ENCODE measurements around the gene RAB15. TPM values are rescaled to one million over a fixed set of nuclear protein-coding genes. Genes with fewer than 3 reads are reported as not detected.

The RAB15 gene
- polyA plus RNA-seq, 3 donors = 0.09 to 0.14 (median 0.09) TPM

DNA sequence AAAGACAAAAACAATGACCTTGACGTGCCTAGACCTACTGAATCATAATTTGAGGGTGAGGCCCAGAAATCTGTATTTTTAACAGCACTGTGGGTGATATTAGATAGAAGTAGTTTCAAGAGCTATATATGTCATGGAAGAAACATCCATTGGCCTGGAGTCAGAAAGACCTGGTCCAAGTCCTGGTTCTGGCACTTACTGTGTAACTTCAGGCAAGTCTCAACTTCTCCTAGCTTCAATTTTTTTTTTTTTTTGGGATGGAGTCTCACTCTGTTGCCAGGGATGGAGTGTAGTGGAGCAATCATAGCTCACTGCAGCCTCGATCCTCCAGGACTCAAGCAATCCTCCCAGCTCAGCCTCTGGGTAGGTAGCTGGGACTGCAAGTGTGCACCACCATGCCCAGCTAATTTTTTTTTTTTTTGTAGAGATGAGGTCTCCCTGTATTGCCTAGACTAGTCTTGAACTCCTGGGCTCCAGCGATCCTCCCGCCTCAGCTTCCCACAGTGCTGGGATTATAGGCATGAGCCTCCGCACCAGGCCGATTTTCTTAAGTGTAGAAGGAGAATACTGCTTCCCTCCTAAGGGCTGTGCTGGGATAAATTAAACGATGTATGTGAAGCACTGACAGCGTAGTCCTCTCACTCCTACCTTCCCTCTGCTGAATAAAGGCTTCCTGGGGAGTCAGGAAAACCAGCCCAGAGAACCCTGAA, 15.3 kb downstream of the RAB15 start:
- Histone ChIP-seq H3K36me3 (replicated peaks in 1 of 2; ENCODE audit: control insufficient read depth in 1 of 2, insufficient read depth in 2 of 2, low read length in 2 of 2) (no peaks in the 10 kb centered on the region), H3K27me3 (ENCODE audit: control insufficient read depth in 2 of 2, insufficient read depth in 2 of 2, low read length in 2 of 2) (no peaks in the 10 kb centered on the region), H3K9me3 (replicated peaks in 1 of 2; ENCODE audit: control insufficient read depth in 1 of 2, insufficient read depth in 1 of 2, low read length in 2 of 2) (no peaks in the 10 kb centered on the region), H4K20me1 (ENCODE audit: insufficient read depth, low read length) (no peaks in the 10 kb centered on the region), H3K79me2 (ENCODE audit: insufficient read depth, low read length) (no peaks in the 10 kb centered on the region), H3K27ac (ENCODE audit: low read depth in 1 of 2, low read length in 2 of 2) (no peak overlapping the region), H2AFZ (ENCODE audit: insufficient read depth, low read depth, low read length, poor library complexity, severe bottlenecking) (no peak overlapping the region), H3K4me3 (replicated peaks in 1 of 3; ENCODE audit: low read depth in 2 of 3, low read length in 3 of 3) (no peak overlapping the region), H3K4me1 (ENCODE audit: control insufficient read depth in 1 of 2, insufficient read depth in 2 of 2, low read length in 2 of 2) (no peaks in the 10 kb centered on the region), H3K4me2 (replicated peaks; ENCODE audit: extremely low read depth, low read length, poor library complexity, severe bottlenecking) (no peak overlapping the region), H3K9ac (ENCODE audit: insufficient read depth, low read length, poor library complexity, severe bottlenecking) (no peak overlapping the region)
- DNase-seq = no peak
- 100% methylated on average over 1 of the region's 8 CpGs for WGBS (ENCODE audit: insufficient coverage)
- no peak overlapping the region for H3K27ac Mint-ChIP-seq
- peaks cover 0 to 3% (median 0%) of the 10 kb centered on the region in 3 donors for H3K27me3 Mint-ChIP-seq (ENCODE audit: low read depth in 3 of 3)
- peaks cover 4 to 14% of the 10 kb centered on the region in 2 donors for H3K36me3 Mint-ChIP-seq
- H3K9me3 Mint-ChIP-seq = peaks cover 0 to 1% (median 0%) of the 10 kb centered on the region in 7 donors
- TF ChIP-seq, protein P1, sequence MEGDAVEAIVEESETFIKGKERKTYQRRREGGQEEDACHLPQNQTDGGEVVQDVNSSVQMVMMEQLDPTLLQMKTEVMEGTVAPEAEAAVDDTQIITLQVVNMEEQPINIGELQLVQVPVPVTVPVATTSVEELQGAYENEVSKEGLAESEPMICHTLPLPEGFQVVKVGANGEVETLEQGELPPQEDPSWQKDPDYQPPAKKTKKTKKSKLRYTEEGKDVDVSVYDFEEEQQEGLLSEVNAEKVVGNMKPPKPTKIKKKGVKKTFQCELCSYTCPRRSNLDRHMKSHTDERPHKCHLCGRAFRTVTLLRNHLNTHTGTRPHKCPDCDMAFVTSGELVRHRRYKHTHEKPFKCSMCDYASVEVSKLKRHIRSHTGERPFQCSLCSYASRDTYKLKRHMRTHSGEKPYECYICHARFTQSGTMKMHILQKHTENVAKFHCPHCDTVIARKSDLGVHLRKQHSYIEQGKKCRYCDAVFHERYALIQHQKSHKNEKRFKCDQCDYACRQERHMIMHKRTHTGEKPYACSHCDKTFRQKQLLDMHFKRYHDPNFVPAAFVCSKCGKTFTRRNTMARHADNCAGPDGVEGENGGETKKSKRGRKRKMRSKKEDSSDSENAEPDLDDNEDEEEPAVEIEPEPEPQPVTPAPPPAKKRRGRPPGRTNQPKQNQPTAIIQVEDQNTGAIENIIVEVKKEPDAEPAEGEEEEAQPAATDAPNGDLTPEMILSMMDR (IDR thresholded peaks at IDR 0.05) = no peak
- intact Hi-C loops (cut with micrococcal nuclease) = no loop called here
- no peak overlapping the region for H3K4me3 Mint-ChIP-seq
- no peaks in the 10 kb centered on the region for H3K4me1 Mint-ChIP-seq

DNA sequence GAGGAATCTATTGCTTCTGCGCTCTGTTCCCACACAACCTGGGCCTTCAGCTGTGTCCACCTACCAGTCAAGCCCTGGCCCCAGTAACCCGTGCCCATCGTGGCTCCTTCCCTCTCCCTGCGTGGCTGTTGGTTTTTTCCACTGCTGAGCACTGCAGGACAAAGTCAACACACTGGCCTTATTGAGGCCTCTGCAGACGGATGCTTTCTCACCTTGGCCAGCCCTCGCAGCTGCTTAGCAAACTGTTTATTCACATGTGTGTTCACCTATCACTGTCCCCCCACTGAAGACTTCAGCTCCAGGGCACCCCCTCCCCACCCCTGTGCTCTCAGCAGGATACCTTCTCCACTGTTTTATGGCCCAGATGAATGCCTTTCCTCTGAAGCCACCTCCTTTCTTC, 16.8 kb downstream of the RAB15 start:
- Mint-ChIP-seq H3K4me1 (no peaks in the 10 kb centered on the region), H3K27ac (no peak overlapping the region), H3K9me3 (peaks cover 0 to 1% (median 0%) of the 10 kb centered on the region in 7 donors), H3K36me3 (peaks cover 9 to 14% of the 10 kb centered on the region in 2 donors), H3K4me3 (no peak overlapping the region), H3K27me3 (ENCODE audit: low read depth in 3 of 3) (no peaks in the 10 kb centered on the region)
- Histone ChIP-seq H3K9me3 (replicated peaks in 1 of 2; ENCODE audit: control insufficient read depth in 1 of 2, insufficient read depth in 1 of 2, low read length in 2 of 2) (no peaks in the 10 kb centered on the region), H2AFZ (ENCODE audit: insufficient read depth, low read depth, low read length, poor library complexity, severe bottlenecking) (no peak overlapping the region), H3K27me3 (ENCODE audit: control insufficient read depth in 2 of 2, insufficient read depth in 2 of 2, low read length in 2 of 2) (no peaks in the 10 kb centered on the region), H3K4me2 (replicated peaks; ENCODE audit: extremely low read depth, low read length, poor library complexity, severe bottlenecking) (no peak overlapping the region), H3K27ac (ENCODE audit: low read depth in 1 of 2, low read length in 2 of 2) (no peak overlapping the region), H3K9ac (ENCODE audit: insufficient read depth, low read length, poor library complexity, severe bottlenecking) (no peak overlapping the region), H3K4me1 (ENCODE audit: control insufficient read depth in 1 of 2, insufficient read depth in 2 of 2, low read length in 2 of 2) (no peaks in the 10 kb centered on the region), H3K79me2 (ENCODE audit: insufficient read depth, low read length) (no peaks in the 10 kb centered on the region), H3K36me3 (replicated peaks in 1 of 2; ENCODE audit: control insufficient read depth in 1 of 2, insufficient read depth in 2 of 2, low read length in 2 of 2) (no peaks in the 10 kb centered on the region), H4K20me1 (ENCODE audit: insufficient read depth, low read length) (no peaks in the 10 kb centered on the region), H3K4me3 (replicated peaks in 1 of 3; ENCODE audit: low read depth in 2 of 3, low read length in 3 of 3) (no peak overlapping the region)
- intact Hi-C loops (cut with micrococcal nuclease) = no loop called here
- TF ChIP-seq, protein P1 (IDR thresholded peaks at IDR 0.05) = no peak
- WGBS (ENCODE audit: insufficient coverage) = 93% methylated on average over 6 of the region's 6 CpGs
- no peak for DNase-seq
